ENCODE data around the gene BRICD5.

DNA sequence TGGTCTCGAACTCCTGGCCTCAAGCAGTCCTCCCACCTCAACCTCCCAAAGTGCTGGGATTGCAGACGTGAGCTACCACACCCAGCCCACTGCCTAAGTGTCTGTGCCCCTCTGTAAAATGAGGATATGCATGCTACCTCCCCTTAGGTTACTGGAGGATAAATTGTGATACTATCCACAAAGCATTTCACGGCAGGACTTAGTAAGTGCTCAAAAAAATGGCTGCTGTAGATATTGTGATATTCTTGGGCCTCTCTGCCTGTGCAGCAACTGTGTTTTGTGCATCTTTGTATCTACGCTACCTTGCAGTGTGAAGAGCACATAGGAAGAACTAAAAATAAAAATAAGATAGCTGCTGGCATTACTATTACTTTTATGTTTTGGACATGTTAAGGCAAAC, 12.4 kb downstream of the BRICD5 start:
- TF ChIP-seq, protein P1, sequence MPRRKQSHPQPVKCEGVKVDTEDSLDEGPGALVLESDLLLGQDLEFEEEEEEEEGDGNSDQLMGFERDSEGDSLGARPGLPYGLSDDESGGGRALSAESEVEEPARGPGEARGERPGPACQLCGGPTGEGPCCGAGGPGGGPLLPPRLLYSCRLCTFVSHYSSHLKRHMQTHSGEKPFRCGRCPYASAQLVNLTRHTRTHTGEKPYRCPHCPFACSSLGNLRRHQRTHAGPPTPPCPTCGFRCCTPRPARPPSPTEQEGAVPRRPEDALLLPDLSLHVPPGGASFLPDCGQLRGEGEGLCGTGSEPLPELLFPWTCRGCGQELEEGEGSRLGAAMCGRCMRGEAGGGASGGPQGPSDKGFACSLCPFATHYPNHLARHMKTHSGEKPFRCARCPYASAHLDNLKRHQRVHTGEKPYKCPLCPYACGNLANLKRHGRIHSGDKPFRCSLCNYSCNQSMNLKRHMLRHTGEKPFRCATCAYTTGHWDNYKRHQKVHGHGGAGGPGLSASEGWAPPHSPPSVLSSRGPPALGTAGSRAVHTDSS (tag by site-specific recombination; IDR thresholded peaks at IDR 0.05), result no peak
- TF ChIP-seq ZNF175 (tag by site-specific recombination; IDR thresholded peaks at IDR 0.05), result no peak
- no peak for TF ChIP-seq CTCF (tag by site-specific recombination; IDR thresholded peaks at IDR 0.05)
- no peak for TF ChIP-seq MZF1 (tag by site-specific recombination; IDR thresholded peaks at IDR 0.05; ENCODE audit: borderline replicate concordance)
- no peak for TF ChIP-seq REST (tag by site-specific recombination; IDR thresholded peaks at IDR 0.05)
- TF ChIP-seq PRDM10 (tag by site-specific recombination; IDR thresholded peaks at IDR 0.05), result no peak
- TF ChIP-seq, protein P2, sequence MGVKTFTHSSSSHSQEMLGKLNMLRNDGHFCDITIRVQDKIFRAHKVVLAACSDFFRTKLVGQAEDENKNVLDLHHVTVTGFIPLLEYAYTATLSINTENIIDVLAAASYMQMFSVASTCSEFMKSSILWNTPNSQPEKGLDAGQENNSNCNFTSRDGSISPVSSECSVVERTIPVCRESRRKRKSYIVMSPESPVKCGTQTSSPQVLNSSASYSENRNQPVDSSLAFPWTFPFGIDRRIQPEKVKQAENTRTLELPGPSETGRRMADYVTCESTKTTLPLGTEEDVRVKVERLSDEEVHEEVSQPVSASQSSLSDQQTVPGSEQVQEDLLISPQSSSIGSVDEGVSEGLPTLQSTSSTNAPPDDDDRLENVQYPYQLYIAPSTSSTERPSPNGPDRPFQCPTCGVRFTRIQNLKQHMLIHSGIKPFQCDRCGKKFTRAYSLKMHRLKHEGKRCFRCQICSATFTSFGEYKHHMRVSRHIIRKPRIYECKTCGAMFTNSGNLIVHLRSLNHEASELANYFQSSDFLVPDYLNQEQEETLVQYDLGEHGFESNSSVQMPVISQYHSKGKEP (tag by site-specific recombination; IDR thresholded peaks at IDR 0.05), result no peak
- TF ChIP-seq HOXC10 (CRISPR knock-in tag; IDR thresholded peaks at IDR 0.05), result no peak
- no peak for TF ChIP-seq YY1 (tag by site-specific recombination; IDR thresholded peaks at IDR 0.05)
- TF ChIP-seq ZNF362 (tag by site-specific recombination; IDR thresholded peaks at IDR 0.05), result no peak
- TF ChIP-seq ZBTB6 (tag by site-specific recombination; IDR thresholded peaks at IDR 0.05), result no peak
- no peak for TF ChIP-seq ZNF791 (tag by site-specific recombination; IDR thresholded peaks at IDR 0.05)
